SW 1271 (cell line): ENCODE measurements around the gene MALT1.
A peak's percentile ranks its signal among the peaks of the same experiment; 100 is the strongest.
"Not testable (repeated sequence)": the region's sequence is repeated elsewhere in the genome, so short reads cannot be mapped to it uniquely, and the experiment has no call there.

Source experiments
- DNase-seq, 2 experiments: peaks; one replicate each; lab custom pipeline; 2025; lab: John Stamatoyannopoulos, UW

The MALT1 gene, protein sequence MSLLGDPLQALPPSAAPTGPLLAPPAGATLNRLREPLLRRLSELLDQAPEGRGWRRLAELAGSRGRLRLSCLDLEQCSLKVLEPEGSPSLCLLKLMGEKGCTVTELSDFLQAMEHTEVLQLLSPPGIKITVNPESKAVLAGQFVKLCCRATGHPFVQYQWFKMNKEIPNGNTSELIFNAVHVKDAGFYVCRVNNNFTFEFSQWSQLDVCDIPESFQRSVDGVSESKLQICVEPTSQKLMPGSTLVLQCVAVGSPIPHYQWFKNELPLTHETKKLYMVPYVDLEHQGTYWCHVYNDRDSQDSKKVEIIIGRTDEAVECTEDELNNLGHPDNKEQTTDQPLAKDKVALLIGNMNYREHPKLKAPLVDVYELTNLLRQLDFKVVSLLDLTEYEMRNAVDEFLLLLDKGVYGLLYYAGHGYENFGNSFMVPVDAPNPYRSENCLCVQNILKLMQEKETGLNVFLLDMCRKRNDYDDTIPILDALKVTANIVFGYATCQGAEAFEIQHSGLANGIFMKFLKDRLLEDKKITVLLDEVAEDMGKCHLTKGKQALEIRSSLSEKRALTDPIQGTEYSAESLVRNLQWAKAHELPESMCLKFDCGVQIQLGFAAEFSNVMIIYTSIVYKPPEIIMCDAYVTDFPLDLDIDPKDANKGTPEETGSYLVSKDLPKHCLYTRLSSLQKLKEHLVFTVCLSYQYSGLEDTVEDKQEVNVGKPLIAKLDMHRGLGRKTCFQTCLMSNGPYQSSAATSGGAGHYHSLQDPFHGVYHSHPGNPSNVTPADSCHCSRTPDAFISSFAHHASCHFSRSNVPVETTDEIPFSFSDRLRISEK

DNA sequence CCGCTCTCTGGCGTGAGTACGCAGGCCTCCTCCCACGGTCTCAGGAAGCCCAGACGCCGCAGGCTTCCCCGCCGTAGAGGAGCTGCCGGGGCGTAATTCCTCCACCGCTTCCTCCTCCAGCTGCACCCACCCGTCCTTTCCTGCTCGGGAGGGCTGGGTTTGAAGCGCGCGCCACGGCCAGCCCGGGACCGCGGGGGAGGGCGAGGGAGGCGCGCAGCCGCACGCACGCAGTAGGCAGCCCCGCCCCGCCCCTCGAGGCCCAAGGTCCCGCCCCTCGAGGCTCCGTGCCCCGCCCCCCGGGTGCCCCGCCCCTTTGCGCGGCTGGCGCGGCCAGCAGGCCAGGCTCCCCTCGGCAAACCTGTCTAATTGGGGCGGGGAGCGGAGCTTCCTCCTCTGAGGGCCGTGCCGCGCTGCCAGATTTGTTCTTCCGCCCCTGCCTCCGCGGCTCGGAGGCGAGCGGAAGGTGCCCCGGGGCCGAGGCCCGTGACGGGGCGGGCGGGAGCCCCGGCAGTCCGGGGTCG is at the start of gene MALT1:
Gene MALT1 (plus strand): TSS at position 355 of the 521 bp plus-strand sequence. CDS start 179 bp downstream, outside the sequence.
- DNase-seq: peak; percentile 19 to 72

DNA sequence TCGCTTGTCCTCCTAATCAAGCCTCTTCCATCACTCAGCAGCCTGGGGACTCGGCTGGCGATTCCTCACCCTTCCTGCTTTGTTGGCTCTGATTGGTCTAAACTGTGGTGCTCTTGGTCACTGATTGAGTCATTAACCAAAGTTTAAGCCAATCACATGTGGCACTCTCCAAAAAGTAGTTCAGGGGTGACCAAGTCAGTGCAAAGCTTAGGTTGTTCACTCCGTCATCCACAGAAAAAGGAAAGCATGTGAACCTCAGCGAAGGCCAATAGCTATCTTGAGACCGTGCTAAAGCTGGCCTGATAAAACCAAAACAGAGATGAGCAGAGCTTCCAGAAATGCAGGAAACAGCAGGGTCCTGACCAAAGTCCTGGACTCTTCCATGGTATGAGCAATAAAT is 47.3 kb upstream of the MALT1 start:
- DNase-seq: no peak

DNA sequence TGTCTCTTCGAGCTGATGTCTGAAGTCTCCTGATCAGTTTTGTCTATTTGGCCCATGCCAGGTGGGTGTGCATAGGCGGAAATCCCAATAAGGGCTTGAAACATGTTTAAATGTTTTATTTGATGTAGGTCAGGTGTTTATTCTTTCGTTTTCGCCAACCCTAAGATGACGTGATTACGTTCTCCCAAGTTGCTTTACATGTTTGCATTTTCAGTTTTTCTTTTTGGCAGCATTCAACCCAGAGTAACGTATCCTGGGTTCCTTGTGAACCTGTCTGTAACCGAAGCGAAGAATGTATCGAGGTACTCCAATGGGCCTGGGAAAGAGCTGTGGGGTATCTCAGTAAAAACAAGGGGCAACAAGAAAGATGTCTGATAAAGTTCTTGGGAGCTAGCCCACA is 45.4 kb upstream of the MALT1 start:
- no peak for DNase-seq

DNA sequence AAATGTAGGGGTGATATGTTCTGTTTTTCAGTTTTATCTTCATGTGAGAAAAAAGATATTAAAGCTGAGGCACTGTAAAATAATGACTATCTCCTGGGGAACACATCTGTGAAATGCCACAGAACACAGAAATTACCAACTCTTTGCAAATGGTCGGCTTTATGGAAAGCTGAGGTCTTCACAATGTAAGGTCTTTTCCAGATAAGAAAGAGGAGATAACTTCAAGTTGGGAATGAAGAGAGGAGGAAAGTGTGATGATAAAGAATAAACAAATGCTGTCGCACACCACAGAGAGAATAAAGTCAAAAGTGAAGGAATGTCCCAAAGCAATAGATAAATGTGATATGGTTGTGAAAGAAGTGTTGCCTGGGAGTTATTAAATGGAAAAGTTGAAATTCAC is 41.2 kb upstream of the MALT1 start:
- no peak for DNase-seq

DNA sequence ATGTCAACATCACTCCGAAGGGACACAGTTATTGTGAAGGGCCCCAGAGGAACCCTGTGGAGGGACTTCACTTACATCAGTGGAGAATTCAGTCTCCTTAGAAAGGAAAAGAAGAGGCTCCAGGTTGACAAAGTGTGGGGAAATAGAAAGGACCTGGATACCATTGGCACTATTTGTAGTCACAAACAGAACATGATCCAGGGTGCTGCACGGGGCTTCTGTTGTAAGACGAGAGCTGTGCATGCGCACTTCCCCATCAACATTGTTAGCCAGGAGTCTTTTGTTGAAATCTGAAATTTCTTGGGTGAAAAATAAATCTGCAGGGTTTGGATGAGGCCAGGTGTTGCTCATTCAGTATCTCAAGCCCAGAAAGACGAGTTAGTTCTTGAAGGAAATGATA is 40.0 kb upstream of the MALT1 start:
- no peak for DNase-seq

DNA sequence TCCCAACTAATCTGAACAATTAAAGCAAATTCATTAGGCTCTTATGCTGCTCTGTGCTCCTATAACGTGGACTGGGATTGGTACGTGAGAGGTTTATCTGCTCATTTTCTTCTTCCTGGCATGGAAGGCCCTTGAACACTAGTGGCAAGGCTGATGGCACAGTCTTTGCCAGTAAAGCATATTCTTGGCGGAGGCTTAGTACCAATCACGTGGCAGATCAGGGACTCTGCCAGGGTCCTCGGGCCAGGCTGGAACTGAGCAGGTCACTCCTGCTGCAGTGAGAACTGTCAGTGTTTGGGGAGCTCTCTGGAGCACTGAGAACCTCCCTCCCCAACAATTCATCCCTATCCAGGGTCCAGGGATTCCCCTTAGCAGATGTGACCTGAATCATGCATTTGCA is 38.7 kb upstream of the MALT1 start:
- DNase-seq: no peak

DNA sequence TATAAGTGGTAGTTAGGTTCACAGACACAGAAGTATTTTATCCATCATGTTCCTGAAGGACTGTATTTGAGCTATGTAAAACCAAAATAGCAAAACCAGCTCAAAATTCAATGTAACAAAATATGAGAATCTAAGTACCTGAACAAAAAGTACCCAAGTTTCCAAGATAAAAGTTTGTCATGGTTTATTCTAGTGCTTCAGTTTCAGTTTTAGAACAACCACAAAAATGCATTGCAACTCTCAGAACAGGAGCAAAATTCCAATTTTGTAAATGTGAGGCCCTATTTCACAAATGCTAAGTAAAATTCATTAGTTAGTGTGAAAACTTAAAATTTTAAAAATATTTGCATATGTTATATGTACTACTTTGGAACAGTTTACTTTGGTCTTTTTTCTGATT is 37.4 kb upstream of the MALT1 start:
- DNase-seq: no peak

DNA sequence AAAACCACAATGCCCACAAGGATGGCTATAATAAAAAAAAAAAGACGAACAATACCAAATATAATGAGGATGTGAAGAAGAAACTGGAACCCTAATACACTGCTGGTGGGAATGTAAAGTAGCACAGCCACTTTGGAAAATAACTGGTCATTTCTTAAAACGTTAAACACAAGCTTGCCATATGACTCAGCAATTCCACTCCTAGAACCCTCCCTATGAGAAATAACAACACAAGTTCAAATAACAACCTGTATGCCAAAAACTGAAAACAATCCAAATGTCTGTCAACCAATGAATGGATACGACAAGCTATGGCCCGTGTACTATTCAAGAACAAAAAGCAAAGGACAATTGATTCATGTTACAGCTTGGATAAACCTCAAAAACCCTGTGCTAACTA is 35.4 kb upstream of the MALT1 start:
- DNase-seq: no peak

DNA sequence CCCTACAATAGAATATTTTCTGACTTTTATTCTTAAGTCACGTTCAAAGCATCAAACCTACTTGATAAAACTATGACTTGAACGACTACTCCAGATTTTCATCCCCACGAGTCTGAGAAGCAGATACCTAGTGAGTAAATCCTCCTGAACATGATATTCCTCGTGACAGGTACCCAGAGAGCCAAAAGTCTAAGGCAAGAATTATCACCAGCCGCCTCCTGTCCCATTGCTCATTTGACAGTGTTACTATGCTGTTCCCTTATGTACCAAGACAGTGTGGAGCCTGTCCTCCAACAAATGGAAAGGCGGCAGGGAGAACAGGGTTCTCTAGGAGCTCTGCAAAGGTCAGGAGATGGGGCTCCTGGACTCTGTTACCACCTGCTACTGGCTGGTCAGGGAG is 34.1 kb upstream of the MALT1 start:
- DNase-seq: no peak

DNA sequence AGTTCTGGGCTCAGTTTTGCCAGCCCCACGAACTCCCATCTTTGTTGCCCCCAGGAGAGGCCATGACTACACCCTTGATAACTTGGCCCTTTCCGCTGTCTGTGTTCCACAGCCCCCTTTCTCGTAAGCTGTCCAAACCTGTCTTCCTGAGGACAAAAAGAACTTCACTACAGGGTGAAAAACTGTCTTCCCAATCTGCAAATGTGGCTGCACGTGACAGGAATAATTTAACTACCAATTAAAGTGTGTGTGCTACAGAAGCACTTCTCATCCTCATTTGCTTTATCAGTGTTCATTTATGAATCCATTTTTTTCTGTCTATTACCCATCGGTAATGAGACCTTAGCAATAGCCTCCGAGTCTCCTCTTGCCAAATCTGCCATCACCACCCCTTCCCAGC is 33.3 kb upstream of the MALT1 start:
- DNase-seq: no peak

DNA sequence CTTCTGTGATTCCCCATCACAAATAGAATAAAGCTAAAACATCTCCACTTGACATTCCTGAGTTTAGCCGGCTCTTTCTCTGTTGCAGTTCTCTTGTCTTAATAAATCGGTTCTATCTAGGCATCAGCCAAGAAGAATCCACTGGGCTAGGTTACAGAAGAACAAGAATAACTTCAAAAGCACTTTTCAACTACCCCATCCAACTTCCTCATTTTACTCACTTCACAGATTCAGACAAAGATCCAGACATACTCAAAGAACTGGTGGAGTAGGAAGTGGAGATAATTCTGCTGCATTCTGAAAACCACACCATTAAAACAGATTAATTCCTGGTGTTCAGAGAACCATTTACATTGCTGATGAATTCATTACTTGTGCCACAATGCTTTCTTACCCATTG is 32.8 kb upstream of the MALT1 start:
- no peak for DNase-seq

DNA sequence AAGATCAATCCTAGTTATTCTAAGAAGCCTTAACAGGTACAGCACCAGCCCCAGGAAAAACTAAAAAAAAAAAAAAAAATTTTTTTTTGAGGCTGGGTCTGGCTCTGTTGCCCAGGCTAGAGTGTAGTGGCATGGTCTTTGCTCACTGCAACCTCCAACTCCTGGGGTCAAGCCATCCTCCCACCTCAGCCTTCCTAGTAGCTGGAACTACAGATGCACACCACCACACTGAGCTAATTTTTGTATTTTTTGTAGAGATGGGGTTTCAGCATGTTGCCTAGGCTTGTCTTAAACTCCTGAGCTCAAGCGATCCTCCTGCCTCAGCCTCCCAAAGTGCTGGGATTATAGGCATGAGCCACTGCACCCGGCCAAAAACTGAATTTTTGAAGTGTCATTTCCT is 32.0 kb upstream of the MALT1 start:
- DNase-seq: no peak

DNA sequence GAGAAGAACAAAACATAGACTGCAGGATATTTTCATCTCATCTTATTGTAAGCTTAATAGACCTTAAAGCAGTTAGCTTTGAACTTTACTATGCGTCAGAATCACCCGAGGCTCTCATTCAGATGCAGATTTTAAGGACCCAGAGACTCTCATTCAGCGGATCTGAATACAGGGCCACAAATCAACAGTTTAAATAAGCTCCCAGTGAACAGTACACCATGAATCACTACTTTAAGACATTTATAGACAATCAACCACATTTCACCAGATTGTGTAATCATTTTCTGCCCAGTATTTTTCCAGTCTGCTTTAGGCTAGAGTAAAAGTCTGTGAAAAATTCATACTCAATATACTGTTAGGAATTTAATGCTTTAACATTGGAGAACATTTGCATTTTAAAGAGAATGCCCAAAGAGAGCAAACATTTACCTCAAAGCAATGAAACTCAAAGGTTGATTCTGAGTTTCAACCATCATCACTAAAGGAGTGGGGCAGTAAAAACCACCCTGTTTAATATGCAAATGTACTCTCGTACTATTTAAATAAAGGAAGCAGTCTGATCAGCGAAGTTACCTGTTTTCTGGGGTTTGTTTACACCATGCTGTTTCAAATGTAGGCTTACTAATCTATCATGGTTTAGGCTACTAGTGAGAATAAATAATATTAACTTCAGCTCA is 31.4 kb upstream of the MALT1 start:
- no peak for DNase-seq

DNA sequence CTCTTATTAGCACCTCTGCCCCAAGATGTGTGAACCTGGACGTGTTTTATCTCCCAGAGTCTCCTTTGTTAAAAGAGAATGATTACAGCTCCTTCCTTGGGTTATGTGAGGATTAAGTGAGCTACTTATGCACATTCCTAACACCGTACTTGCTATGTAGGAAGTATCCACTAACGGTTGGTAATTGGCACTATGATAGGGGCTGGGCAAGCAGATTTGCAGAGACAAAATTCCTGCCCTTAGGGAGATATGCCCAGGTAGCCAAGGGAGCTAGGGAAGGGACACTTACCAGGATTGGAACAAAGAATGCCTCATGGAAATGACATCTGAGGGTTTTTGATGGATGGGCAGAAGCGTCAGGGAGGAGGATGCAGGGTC is 30.8 kb upstream of the MALT1 start:
- DNase-seq: no peak

DNA sequence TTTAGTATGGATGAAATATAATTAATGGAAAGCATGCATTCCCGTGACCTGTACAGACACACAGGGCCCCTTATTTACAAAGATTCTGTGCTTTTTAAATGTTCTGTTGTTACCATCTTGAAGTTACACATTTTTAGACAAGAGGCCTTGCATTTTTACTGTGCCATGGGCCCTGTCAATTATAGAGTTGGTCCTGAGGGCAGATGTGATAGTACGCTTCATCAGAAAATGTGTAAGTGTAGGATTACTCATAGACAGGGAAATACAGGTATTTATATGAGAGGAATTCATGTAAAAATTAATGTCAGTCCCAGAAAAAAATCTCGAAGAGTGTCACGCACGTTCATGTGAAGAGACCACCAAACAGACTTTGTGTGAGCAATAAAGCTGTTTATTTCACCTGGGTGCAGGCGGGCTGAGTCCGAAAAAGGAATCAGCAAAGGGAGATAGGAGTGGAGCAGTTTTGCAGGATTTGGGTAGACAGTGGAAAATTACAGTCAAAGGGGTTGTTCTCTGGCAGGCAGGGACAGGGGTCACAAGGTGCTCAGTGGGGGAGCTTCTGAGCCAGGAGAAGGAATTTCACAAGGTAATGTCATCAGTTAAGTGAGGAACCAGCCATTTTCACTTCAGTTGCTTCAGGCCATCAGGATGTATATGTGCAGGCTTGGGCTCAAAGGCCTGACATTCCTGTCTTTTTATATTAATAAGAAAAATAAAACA is 30.2 kb upstream of the MALT1 start:
- no peak for DNase-seq

DNA sequence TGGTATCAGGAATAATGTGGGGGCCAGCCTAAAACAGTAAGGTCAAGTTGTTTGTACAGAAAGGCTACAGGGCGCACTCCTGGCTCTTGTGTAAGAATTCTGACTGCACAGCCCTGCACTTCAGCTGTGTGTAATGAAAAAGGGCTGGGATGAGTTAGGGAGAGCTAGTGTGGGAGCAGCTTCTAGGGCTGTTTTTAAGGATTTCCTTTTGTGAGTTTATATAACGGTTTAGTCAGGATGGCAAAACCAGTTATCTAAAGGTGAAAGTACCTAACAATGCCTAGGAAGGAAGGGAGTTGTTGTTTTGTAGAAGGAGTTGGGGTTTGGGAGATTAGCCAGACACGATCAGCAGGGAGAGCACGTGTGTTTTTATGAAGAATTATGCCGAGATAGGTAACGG is 27.7 kb upstream of the MALT1 start:
- not testable (repeated sequence) for DNase-seq

DNA sequence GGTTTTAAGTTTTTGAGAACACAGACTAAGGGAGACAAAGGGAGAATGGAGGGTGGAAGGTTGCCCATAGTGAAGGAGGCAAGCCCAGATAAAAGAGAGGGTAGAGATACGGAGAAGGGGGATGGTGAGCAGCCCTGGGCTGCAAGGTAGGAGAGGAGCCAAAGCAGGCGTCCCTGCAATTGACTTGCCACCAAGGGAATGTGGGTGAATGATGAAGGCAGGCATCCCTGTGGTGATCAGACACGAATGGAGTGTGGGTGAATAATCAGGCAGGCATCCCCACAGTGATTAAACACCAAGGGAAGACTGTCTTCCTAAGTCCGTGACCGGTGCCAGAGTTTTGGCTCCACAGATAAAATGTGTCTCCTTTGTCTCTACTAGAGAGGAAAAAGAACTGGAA is 25.9 kb upstream of the MALT1 start:
- no peak for DNase-seq

DNA sequence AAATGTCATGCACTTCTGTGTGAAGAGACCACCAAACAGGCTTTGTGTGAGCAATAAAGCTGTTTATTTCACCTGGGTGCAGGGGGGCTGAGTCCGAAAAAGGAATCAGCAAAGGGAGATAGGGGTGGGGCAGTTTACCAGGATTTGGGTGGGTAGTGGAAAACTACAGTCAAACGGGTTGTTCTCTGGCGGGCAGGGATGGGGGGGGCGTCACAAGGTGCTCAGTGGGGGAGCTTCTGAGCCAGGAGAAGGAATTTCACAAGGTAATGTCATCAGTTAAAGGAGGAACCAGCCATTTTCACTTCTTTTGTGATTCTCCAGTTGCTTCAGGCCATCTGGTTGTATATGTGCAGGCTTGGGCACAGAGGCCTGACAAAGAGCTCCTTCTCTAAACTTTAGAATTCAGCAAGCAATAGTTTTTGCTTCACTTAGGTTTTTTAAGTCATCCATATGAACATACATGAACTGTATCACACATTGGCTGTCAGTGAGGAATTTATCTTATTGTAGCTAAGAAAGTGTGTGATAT is 24.9 kb upstream of the MALT1 start:
- DNase-seq: no peak

DNA sequence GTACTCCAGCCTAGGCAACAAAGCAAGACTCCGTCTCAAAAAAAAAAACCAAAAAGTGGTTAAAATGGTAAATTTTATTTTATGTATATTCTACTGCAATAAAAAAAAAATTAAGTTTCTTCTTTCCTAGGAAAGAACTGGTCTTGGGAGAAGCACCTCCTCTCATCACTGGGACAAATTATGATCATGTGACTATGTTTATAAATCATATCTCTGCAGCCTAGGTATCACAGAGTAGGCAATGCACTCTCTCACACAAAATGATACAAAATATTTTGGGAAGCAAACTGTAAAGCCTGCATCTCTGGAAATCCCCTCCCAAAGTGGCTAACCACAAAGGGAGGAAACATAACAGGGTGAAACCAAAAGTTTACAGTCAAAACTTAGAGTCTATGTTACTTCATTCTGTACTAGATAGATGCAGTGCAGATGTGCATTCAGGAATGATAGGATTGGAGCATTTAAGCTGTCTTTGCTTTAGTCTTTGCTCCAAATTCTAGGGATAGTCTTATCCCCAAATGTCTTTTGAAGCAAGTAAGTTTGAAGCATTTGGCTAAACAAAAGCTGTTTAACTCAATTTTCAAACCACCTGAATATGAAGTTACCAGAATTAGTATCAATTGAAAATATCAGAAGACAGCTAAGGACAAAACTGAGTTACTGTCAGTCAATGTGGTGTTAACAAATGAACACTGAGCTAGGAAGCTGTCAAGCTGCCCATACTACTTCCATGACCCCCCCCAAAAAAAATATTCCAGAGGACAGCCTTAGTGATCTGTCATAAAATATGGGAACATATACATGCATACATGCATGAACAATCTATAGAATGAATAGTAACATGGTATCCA is 21.1 kb upstream of the MALT1 start:
- no peak for DNase-seq

DNA sequence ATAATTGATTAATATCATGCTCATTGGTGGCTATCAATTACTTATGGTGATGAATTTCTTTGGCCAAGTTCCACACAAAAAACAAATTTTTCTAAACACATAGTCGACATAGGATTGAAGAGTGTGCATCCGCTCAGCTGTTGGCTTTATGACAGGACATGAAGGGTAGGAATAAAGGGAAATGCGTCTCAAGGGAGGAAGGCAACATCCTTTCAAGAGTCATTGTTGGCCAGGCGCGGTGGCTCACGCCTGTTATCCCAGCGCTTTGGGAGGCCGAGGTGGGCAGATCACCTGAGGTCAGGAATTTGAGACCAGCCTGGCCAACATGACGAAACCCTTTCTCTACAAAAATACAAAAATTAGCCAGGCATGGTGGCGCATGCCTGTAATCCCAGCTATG is 20.4 kb upstream of the MALT1 start:
- DNase-seq: not testable (repeated sequence)
